A673 (cell line): ENCODE results near the gene USH1C.

Experiments
- CTCF ChIP-seq: fragments of 300-800, 200-600 bp; sonication (generic); conservative IDR thresholded peaks from 2 replicates; pipeline ENCODE4 v1.5.1; 2017; ENCODE audit warnings: low read depth, mild to moderate bottlenecking, antibody characterized with exemption, low read length, moderate library complexity, mixed read lengths
- EZH2 ChIP-seq: fragments of 200-600 bp; sonication (generic); IDR thresholded peaks from 2 replicates; pipeline ENCODE4 v1.6.1; 2017; ENCODE audit warnings: borderline replicate concordance, low read depth, mild to moderate bottlenecking, mixed read lengths, antibody characterized with exemption, low read length; ENCODE audit not compliant: poor library complexity, severe bottlenecking

GRCh38 chr11:17531071-17531600 is 13.1 kb downstream of the USH1C start:
- TF ChIP-seq CTCF (no peak), EZH2 (no peak)
